Psoas muscle (tissue), 8 donors: ENCODE data around the gene COG1. TPM values are rescaled to one million over a fixed set of nuclear protein-coding genes. Genes with fewer than 3 reads are reported as not detected.

Experiments used
- ATAC-seq, 4 donors: fragments of 200-7000 bp; cut with Tn5 transposase; one replicate each; pipeline ENCODE4 v1.9.1; 2020; ENCODE audit warnings: moderate library complexity in 3 of 4, mild to moderate bottlenecking in 2 of 4
- DNase-seq, 2 donors: peaks; one replicate each; pipeline ENCODE4 v3.0.0-alpha.2; 2020
- H3K27ac ChIP-seq: fragments of 200-600 bp; one replicate; pipeline ENCODE4 v1.8.0; 2022
- H3K27me3 ChIP-seq, 3 donors: fragments of 200-600 bp in 1 of 3; one replicate each; pipeline versions ENCODE4 v1.6.1 to v1.8.0; 2013 to 2022; ENCODE audit warnings: low read length in 2 of 3, mild to moderate bottlenecking in 2 of 3, moderate library complexity in 1 of 3; ENCODE audit not compliant: insufficient read depth in 3 of 3
- H3K36me3 ChIP-seq, 2 donors: fragments of 200-600 bp in 1 of 2; one replicate each; pipeline versions ENCODE4 v1.6.1 to v1.8.0; 2013 to 2022; ENCODE audit warnings: low read depth in 1 of 2, mild to moderate bottlenecking in 1 of 2, moderate library complexity in 1 of 2; ENCODE audit not compliant: insufficient read depth in 1 of 2
- H3K4me1 ChIP-seq: fragments of 200-600 bp; one replicate; pipeline ENCODE4 v1.8.0; 2022
- H3K4me3 ChIP-seq: fragments of 200-600 bp; one replicate; pipeline ENCODE4 v1.8.0; 2022; ENCODE audit warnings: mild to moderate bottlenecking
- H3K9me3 ChIP-seq: fragments of 200-600 bp; one replicate; pipeline ENCODE4 v1.8.0; 2022
- CTCF ChIP-seq: fragments of 200-600 bp; IDR thresholded peaks from one replicate; pipeline ENCODE4 v1.8.0; 2022; ENCODE audit warnings: antibody characterized with exemption
- WGBS, 3 donors: extraction: QIAGEN DNeasy Blood & Tissue Kit; methylation state at CpG; one replicate each; pipeline versions ENCODE4 v1.1.6 to v1.1.7; 2013; 5-methylcytosine and 5-hydroxymethylcytosine counted together
- intact Hi-C, 2 donors: fragments of 100-400 bp; cut with DNase I; formaldehyde crosslinking; loops; one replicate each; pipeline versions ENCODE4 v1.11.0 to v1.14.2; 2022
- polyA plus RNA-seq, 3 donors: library from polyadenylated mRNA; stranded (reverse); fragments of 200-250 nt; gene quantifications; one replicate each; pipeline ENCODE4 v1.2.3, GENCODE V29; 2013
- total RNA-seq, 4 donors: library from RNA; stranded (reverse); fragmentation: NEBNext Ultra II Directional in 2 of 4; extraction: Animal tissue kit (Norgen Biotek cat#: 25700) in 2 of 4; gene quantifications; one replicate each; pipeline versions ENCODE4 v1.2.1 to v1.2.4, GENCODE V29; 2021 to 2023
- donor health status: healthy with polysubstance abuse.
- donor health status: DM: no; HTN: no; CAD: no; lungs with moderate emphysema.
- donor health status: Bipolar disorder and iron deficiency.
- donor health status: healthy.
- donor health status: DM: yes; HTN: yes; CAD: no.
- donor health status: DM: no; HTN: no; CAD: no.
- donor health status: DM: no; HTN: no; CAD: no.
- donor health status: DM: yes; HTN: yes; CAD: no.

The COG1 gene
- total and polyA plus RNA-seq, 7 donors = 28.9 to 61.9 (median 48.4) TPM

GRCh38 chr17:73191443-73192205 is 1.2 kb upstream of the COG1 start:
- H3K36me3 ChIP-seq = peaks cover 0 to 5% of the 10 kb centered on the region in 2 donors
- H3K27me3 ChIP-seq = no peaks in the 10 kb centered on the region
- peak overlapping the region; percentile 99 for H3K4me3 ChIP-seq
- DNase-seq (peak; percentile 68 to 74), ATAC-seq (peak in 3 of 4 donors; percentile 21 to 60 (median 48))
- 9 to 23% (median 15%) methylated on average over 26 of the region's 26 CpGs for WGBS, 3 donors
- peak overlapping the region; percentile 97 for H3K27ac ChIP-seq
- TF ChIP-seq CTCF = peak; percentile 76
- no peaks in the 10 kb centered on the region for H3K9me3 ChIP-seq
- intact Hi-C loops = loop anchor here (2.0 to 5.0 kb wide), 3 partner anchors 41 to 181 kb away; a partner anchor contains a TSS
- H3K4me1 ChIP-seq = peaks cover 23% of the 10 kb centered on the region

GRCh38 chr17:73192206-73192893 is 505 bp upstream of the COG1 start:
- WGBS, 3 donors = 0 to 1% (median 1%) methylated on average over 51 to 64 of the region's 74 CpGs
- H3K4me1 ChIP-seq = peaks cover 23% of the 10 kb centered on the region
- H3K27ac ChIP-seq = peak overlapping the region; percentile 97
- intact Hi-C loops = loop anchor here (2.0 to 5.0 kb wide), 3 partner anchors 40 to 180 kb away; a partner anchor contains a TSS
- H3K4me3 ChIP-seq = peak overlapping the region; percentile 99
- no peak for TF ChIP-seq CTCF
- ATAC-seq (peak; percentile 66 to 81 (median 74)), DNase-seq (peak; percentile 72 to 83)
- H3K36me3 ChIP-seq = peaks cover 0 to 12% of the 10 kb centered on the region in 2 donors
- H3K9me3 ChIP-seq = no peaks in the 10 kb centered on the region
- no peaks in the 10 kb centered on the region for H3K27me3 ChIP-seq

GRCh38 chr17:73194514-73195222 is 1.8 kb downstream of the COG1 start:
- Histone ChIP-seq H3K4me3 (peak overlapping the region; percentile 42), H3K36me3 (peaks cover 0 to 35% of the 10 kb centered on the region in 2 donors), H3K4me1 (peaks cover 23% of the 10 kb centered on the region), H3K9me3 (no peaks in the 10 kb centered on the region), H3K27ac (no peak overlapping the region), H3K27me3 (no peaks in the 10 kb centered on the region)
- DNase-seq = no peak
- intact Hi-C loops = loop anchor here (5.0 kb wide), 2 partner anchors 173 to 178 kb away; no protein-coding TSS in a partner anchor
- no peak for TF ChIP-seq CTCF
- WGBS, 3 donors = 53 to 66% (median 56%) methylated on average over 19 to 22 of the region's 22 CpGs
- no peak for ATAC-seq

GRCh38 chr17:73196500-73196899 is 3.6 kb downstream of the COG1 start:
- H3K4me1 ChIP-seq = peaks cover 23% of the 10 kb centered on the region
- DNase-seq (peak; percentile 33 to 63), ATAC-seq (peak in 1 of 4 donors; percentile 31)
- TF ChIP-seq CTCF = peak; percentile 31
- H3K27ac ChIP-seq = peak overlapping the region; percentile 46
- intact Hi-C loops = loop anchor here in 1 of 2 donors (2.0 kb wide), 1 partner anchor 34 kb away; no protein-coding TSS in a partner anchor
- H3K4me3 ChIP-seq = no peak overlapping the region
- 58 to 71% (median 61%) methylated on average over 13 of the region's 13 CpGs for WGBS, 3 donors
- H3K27me3 ChIP-seq = no peaks in the 10 kb centered on the region
- H3K9me3 ChIP-seq = no peaks in the 10 kb centered on the region
- peaks cover 0 to 54% of the 10 kb centered on the region in 2 donors for H3K36me3 ChIP-seq
